HG02938 (cell line): Measurements from ENCODE around the gene SUSD5.
"Not testable (repeated sequence)": the region's sequence is repeated elsewhere in the genome, so short reads cannot be mapped to it uniquely, and the experiment has no call there.

Experiments used
- ATAC-seq: cut with Tn5 transposase; IDR thresholded peaks from one replicate; pipeline ENCODE4 v1.9.1; 2021; ENCODE audit warnings: mild to moderate bottlenecking, moderate library complexity; ENCODE audit not compliant: unreplicated experiment

Gene SUSD5

DNA sequence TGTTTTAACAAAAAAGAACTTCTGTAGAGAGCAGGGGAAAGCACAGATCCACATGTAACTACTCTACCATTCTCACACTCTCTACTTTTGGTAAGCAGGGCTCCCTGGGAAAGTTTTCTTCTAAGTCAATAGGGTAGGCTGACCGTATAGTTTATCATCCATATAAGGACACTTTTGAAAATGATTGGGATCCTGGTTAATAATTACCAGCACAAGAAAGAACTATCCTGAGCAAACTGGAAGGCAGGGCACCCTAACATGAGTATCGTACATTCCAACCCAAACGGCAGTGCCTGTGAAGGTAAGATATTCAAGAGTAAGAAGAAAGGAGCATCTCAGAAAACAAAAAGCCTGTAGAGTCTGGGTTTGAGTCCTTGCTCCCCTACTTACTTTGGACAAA, 22.1 kb downstream of the SUSD5 start:
- no peak for ATAC-seq

DNA sequence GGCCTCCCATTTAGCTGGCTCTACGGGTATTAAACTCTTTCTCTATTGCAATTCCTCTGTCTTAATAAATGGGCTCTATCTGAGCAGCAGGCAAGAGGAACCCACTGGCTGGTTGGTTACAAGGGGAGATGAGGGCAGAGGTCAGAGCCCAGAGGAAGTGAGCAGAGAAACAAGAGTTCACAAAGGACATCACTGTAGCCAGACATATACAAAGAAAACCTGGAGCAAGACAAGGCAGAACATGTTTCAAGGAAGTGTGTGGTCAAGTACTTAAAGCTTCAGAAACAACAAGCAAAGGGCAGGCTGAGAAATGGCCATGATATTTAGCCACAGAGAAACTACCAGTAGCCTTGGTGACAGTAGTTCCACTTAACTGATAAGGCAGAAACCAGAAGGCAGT, 24.3 kb downstream of the SUSD5 start:
- ATAC-seq: no peak

DNA sequence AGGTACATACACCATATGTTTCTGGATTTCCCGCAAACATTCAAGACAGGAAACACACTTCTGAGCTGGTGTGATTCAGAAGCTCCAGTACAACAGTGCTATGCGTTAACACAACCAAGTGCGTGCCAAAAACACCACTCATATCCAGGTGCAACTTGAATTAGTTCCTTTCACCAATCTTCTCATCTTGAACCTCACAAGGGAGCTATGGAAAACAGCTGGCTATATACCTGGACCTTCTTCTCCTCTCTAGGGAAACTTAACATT, 31.3 kb downstream of the SUSD5 start:
- ATAC-seq: no peak

DNA sequence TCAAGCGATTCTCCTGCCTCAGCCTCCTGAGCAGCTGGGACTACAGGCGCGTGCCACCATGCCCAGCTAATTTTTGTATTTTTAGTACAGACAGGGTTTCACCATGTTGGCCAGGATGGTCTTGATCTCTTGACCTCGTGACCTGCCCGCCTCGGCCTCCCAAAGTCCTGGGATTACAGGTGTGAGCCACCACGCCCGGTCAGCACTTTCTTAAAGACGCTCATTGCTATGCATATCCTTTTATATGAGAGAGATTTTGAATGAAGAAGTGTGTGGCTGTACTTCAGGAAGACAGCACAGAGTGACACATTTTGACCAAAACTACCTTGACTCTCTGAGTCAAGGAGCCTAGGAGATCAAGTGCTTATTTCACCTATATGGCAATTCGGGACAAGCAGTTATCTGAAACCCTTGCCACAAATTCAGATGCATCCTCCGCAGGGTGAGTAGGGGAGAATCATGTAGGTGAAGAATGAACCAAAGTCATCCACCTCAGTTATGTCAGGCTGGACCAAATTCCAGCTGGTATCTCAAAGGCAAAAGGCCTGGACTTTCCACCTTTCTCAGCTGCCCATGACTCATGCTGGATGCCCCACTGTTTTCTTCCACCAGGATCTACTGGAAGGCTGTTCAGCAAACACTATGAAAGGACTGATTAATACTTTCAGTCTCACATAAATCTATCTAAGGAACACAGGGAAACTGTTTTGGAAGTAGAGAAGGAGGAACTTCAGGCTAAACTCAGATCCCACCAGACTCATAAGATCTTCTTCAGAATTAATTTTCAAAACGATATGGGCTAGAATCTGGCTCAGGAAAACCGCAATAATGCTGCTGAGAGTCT, 31.9 kb downstream of the SUSD5 start:
- no peak for ATAC-seq

DNA sequence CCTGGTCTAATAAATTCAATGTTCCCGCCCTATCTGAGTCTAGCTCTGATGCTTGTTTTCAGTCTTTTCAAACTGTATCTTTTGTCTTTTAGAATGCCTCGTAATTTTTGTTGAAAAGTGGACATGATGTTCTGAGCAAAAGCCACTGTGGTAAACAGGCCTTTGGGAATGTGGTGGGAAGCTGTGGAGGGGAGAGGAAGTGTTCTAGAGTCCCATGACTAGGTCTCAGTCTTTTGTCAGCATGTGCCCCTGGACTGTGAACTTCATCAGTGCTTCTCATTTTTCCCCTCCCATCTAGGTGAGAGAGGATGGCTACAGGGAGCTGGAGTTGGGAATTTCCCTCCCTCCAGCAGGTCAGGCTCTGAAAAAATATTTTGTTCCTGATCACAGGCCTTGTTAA, 33.7 kb downstream of the SUSD5 start:
- ATAC-seq: no peak

DNA sequence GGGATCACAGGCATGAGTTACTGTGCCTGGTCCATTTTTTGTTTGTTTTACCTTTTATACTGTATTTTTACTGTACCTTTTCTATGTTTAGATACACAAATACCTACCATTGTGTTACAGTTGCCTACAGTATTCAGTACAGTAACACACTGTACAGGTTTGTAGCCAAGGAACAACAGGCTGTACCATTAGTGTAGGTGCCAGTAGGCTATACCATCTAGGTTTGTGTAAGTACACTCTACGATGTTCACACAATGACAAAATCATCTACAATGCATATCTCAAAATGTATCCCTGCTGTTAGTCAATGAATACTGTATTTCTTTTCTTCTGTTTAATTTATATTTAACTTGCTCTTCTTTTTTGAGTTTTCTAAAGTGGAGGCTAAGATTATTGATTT, 37.0 kb downstream of the SUSD5 start:
- ATAC-seq: not testable (repeated sequence)

DNA sequence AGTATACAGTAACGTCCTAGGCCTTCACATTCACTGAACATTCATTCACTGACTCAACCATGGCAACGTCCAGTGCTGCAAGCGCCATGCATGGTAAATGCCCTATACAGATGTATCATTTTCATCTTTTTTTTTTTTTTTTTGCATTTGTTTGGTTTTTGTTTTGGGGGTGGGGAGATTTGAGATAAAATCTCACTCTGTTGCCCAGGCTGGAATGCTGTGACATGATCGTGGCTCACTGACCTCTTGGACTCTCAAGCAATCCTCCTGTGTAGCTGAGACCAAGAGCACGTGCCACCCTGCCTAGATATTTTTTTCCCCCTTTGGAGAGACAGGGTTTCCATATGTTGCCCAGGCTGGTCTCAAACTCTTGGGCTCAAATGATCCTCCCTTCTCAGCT, 37.4 kb downstream of the SUSD5 start:
- no peak for ATAC-seq

DNA sequence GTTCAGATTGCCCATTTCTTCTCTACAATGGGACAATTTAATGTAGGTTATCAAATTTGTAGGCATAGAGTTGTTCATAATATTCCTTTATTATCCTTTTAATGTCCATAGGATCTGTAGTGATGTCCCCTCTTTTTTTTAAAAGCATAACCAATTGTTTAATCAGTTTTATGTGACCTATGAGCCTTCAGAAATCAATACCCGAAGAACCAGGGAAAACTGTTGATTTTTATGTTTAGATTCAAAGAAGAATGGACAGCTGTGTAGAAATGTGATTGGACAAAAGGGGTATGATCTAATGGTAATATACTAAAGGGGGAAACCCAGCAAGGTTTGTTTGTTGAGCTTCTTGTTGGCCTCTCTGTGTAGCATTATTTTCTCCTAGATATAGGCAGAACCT, 39.5 kb downstream of the SUSD5 start:
- ATAC-seq: no peak

DNA sequence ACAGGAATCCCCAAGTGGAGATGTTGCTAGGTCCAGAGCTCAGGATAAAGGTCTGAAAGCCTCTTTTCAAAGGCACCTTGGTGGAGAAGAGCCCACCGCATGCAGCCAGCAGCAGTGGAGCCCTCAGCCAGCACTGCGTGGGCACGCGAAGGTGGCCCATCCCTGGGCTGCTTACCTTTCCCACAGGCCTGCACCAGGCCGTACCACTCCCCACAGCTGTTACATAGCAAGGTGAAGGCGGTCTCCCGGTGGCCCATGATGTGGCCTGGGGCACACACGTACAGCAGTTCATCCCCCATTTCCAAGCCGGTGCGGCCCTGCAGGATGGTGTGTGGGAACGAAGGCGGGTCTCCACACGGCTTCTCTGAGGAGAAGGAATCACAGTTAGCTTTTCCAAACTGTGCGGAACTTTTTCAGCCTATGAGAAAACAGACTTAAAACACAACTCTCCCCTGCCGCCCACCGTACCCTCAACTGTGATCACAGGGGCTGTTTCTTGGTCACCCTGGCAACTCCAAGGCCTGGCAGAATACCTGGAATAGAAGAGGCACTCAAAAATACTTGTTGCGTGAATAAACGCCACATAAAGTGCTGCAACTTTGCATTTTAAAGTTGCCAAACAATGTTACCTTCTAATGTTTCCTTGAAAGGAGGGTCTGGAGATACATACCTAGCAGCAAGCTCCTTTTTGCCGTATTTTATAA, 43.7 kb downstream of the SUSD5 start:
- no peak for ATAC-seq

DNA sequence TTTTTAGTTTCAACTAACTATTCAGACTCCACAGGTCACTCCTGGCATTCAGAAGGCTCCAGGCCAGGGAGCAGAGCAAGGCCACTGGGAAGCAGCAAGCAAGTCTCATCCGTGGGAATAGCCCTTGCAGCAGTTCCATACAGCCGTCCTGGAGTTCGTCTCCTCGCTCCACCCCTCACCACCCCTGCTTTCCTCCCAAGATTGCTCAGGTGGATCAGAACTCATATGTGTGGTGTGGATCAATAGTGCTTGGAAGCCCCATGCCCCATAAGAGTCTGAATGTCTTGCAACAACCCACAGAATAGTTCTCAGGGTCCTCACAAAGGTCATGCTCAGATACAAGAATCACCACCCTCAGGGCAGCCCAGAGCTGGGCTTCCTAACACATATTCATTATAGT, 44.5 kb downstream of the SUSD5 start:
- no peak for ATAC-seq

DNA sequence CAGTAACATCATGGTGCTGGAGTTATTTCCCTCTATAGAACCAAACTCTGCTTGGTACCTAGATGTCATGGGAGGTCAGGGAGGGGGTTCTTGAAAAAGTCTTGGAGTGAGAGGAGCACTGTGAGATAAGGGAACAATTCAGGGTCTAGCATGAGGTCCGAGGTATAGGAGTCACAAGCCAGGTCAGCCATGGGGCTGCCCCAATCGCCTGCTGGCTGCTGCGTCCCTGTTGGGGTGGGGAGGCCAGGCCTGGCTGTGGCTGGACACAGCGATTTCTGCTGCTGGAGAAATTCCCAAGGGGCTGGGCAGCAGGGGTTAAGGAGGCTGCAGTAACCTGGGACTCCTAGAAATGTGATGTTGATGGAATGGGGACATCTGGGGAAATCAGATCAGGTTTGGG, 44.9 kb downstream of the SUSD5 start:
- no peak for ATAC-seq

DNA sequence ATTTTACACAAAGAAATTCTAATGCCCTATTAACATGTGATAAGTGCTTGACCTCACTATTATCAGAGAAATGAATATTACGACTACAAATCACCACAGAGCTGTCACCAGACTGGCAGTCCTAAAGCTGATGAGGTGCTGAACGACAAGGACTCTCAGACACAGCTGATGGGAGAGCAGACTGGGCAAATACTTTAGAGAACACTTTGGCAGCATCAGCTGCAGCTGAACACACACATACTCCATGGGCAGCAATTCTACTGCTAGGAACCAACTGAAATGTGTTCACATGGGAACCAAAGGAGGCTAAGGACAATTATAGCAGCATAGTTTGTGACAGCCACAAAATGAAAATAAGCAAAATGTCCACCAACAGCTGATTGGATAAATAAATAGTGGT, 45.5 kb downstream of the SUSD5 start:
- no peak for ATAC-seq

DNA sequence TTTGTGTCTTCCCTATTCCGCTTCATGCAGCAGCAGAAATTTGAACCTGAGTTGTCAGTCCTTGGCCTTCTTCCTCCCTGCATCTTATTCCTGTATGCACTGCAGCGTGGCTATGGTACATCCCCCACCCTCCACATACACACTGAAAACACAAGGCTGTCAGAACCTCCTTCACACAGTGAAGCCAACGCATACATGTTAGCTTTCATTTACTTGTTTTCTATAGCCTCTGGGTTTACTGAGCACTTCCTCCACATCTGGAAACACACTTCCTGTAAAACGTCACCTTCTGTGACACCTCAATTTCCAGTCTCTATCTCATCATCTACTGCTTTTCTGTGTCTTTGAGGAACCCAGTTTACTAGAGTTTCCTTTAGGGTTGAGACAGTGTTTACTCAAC, 47.0 kb downstream of the SUSD5 start:
- no peak for ATAC-seq

DNA sequence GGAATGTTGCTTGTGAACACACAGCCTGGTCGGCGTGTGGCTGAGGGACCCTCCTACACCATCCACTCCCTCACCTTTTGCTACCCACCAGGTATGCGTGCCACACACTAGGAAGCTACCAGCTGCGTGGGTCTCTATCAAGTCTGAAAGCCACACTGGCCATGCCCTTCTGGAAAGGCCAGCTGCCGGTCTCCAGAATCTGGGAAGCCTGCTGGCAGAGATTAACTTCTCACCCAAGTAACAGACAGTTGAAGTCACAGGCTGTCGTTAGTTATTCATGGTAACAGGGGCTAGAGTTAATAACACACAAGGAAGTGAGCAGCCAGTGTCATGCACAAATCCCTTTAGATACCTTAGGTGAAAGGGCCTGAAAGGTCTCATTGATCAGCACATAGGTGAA, 48.1 kb downstream of the SUSD5 start:
- ATAC-seq: no peak

DNA sequence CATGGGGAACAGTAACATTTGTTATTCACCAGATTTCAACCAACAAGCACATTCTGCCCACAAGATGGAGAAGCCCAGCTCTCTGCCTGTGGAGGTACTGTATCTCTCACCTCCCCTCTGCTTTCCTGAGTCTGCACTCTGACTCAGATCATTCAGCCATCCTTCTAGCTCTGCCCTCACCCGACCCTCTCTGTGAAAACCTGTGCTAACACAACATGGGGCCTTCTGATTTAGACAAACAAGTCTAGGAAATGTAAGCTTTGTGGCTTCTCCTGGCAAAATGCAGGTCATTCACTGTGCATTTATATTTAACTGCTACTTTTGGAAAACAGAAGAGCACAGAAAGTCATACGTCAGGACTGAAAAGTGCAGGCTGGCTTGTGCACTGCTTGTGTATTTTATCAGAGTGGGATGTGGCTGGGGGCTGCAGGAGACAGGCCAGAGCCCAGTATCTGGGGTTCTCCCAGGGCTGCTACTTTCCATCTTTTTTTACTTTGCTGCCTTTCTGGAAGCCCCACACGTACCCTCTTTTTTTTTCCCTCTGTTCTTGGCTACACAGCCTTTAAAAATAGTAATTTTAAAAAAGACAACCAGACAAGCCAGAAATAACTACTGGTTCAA, 50.8 kb downstream of the SUSD5 start:
- ATAC-seq: no peak

DNA sequence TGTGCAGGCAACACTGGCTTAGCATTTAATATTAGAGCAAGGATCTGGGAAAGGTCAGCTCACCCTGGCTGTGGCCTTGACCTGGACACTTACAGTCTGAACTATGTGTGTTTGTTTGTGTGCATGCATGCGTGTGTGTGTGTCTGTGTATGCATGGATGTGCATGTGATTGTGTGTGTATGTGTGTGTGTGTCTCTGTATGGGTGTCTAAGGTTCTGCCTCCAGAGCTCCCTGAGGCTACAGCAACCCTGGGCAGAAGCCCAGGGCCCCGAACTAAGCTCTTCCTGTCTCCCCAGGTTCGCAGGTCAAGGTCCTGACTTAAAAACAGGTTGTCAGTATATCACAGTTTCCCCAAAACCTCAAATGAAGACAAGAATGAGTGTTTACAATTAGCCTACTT, 51.3 kb downstream of the SUSD5 start:
- ATAC-seq: no peak

DNA sequence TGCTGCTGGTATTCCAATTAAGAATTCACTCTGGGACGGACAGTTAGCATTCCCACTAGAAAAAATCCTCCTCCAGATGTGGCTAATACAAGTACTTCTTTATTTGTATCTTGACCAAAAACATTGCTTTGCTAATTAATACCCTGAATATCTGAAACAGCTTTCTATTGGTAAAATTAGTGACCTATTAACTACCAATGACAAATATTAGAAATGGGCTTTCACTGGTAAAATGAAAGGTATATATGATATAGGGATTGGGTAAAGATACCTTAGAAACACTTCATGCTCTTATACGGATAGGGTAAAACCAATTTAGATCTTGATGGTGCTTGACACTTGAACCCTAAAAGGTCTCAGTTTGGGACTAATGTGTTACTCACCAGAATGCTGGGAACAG, 52.5 kb downstream of the SUSD5 start:
- ATAC-seq: no peak

DNA sequence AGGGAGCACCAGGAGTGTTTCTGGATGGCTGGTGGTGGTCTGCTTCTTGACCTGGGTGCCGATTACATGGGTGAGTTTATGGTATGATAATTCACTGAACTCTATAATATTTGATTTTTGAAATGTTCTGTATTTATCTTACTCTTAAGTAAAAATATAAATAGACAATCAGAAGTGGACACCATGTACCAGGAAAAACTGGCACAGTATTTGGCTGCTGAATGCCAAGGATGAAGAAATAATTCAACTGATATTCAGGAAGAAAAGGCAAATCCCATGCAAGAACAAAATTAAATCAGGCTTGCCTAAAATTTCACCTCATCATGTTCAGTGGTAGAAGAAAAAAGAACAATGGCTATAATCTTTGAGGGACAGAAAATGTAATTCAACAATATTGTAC, 53.2 kb downstream of the SUSD5 start:
- ATAC-seq: no peak

DNA sequence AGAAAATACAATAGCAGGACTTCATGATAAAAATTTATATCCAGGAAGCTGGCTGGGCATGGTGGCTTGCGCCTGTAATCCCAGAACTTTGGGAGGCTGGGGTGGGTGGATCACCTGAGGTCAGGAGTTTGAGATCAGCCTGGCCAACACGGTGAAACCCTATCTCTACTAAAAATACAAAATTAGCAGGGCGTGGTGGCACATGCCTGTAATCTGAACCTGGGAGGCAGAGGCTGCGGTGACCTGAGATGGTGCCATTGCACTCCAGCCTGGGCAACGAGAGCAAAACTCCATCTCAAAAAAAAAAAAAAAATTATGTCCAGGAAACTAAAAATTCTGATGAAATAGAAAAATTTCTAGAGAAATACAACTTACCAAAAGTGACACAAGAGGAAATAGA, 56.0 kb downstream of the SUSD5 start:
- not testable (repeated sequence) for ATAC-seq

DNA sequence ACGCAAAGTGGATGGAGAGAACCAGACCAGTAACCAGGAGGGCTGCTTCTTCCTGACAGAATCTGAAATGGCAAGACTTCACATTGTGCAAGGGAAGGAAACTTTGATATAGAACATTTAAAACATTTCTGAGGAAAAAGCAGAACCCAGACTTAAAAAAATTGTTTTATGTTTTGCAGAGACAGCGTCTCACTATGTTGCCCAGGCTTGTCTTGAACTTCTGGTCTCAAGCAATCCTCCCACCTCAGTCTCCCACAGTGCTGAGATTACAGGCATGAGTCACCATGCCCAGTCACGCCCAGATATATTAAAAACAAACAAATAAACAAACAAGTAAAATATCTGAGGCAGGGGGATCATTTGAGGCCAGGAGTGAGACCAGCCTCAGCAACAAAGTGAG, 58.6 kb downstream of the SUSD5 start:
- ATAC-seq: no peak

DNA sequence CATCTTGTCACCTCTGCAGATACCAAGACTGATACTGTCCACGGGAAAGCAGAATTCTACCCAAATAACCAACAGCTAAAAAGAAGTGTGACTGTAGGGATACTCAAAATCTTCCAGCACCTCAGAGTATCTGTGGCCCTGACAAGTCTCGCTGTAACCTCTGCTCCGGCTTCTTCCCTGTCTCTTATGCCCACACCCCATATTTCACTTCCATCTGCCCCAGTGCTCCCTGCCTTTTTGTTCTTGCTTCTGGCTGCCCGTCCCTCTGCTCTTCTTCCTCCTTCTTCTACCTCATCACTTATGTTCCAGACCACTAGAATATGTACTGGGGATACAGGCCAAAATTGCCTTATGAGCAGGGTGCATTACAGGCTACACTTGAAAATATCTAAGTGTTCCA, 59.4 kb downstream of the SUSD5 start:
- no peak for ATAC-seq

DNA sequence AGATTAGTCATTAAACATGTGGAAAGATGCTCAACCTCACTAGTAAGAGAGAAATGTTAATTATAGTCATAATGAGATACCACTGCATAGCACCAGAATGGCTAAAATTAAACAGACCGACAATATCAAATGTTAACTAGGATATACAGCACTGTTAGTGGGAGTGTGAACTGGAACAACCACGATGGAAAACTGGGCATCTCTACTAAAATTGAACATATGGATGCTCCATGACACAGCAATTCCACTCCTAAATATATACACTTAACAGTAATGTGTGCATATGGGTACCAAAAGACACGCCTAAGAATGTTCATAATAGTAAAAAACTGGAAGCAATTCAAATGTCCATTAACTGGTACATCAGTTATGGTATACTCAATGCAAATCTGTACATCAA, 63.3 kb downstream of the SUSD5 start:
- no peak for ATAC-seq
